Neuronal stem cell (in vitro differentiated cells): ENCODE measurements around the gene OR5B2.

Source experiments
- DNase-seq: peaks from one replicate; pipeline ENCODE4 v3.0.0-alpha.2; 2013; ENCODE audit warnings: low spot score
- H2AFZ ChIP-seq: one replicate; pipeline ENCODE4 v1.6.1; 2013; ENCODE audit warnings: mild to moderate bottlenecking, low read length, inconsistent platforms
- H2AK5ac ChIP-seq: 2 replicates; pipeline ENCODE4 v1.6.1; 2013; ENCODE audit warnings: low read depth, mild to moderate bottlenecking, inconsistent platforms, low read length, moderate library complexity, mixed read lengths
- H2BK120ac ChIP-seq: 2 replicates; pipeline ENCODE4 v1.6.1; 2013; ENCODE audit warnings: low read depth, mild to moderate bottlenecking, inconsistent platforms, low read length, moderate library complexity, mixed read lengths
- H2BK12ac ChIP-seq: one replicate; pipeline ENCODE4 v1.6.1; 2013; ENCODE audit warnings: low read length, inconsistent platforms
- H2BK15ac ChIP-seq: 2 replicates; pipeline ENCODE4 v1.6.1; 2013; ENCODE audit warnings: mild to moderate bottlenecking, low read length, inconsistent platforms, mixed read lengths
- H2BK5ac ChIP-seq: one replicate; pipeline ENCODE4 v1.6.1; 2013; ENCODE audit warnings: inconsistent platforms, mild to moderate bottlenecking, low read length, moderate library complexity
- H3K14ac ChIP-seq: one replicate; pipeline ENCODE4 v1.6.1; 2013; ENCODE audit warnings: low read length, inconsistent platforms
- H3K18ac ChIP-seq: 2 replicates; pipeline ENCODE4 v1.6.1; 2013; ENCODE audit warnings: low read length, inconsistent platforms
- H3K23ac ChIP-seq: 2 replicates; pipeline ENCODE4 v1.6.1; 2013; ENCODE audit warnings: low read depth, mild to moderate bottlenecking, mixed read lengths, low read length, inconsistent platforms; ENCODE audit not compliant: poor library complexity
- H3K27ac ChIP-seq: replicated peaks from 3 replicates; pipeline ENCODE4 v1.5.1; 2013; ENCODE audit warnings: low read length, inconsistent platforms
- H3K27me3 ChIP-seq, 3 experiments: 2 replicates each; pipeline ENCODE4 v1.6.1; 2013; ENCODE audit warnings: low read length in 3 of 3, mild to moderate bottlenecking in 2 of 3, inconsistent platforms in 1 of 3, low read depth in 1 of 3, mixed read lengths in 1 of 3, moderate library complexity in 1 of 3; ENCODE audit not compliant: control insufficient read depth in 3 of 3, insufficient read depth in 3 of 3
- H3K36me3 ChIP-seq, 2 donors: replicated peaks in 1 of 2; 2 replicates each; pipeline ENCODE4 v1.6.1; 2013; ENCODE audit warnings: low read length in 2 of 2; ENCODE audit not compliant: control insufficient read depth in 2 of 2, insufficient read depth in 2 of 2
- H3K4ac ChIP-seq: 2 replicates; pipeline ENCODE4 v1.6.1; 2013; ENCODE audit warnings: inconsistent platforms, mild to moderate bottlenecking, low read length, moderate library complexity
- H3K4me1 ChIP-seq, 2 donors: 1 replicate in 1 of 2; 2 replicates in 1 of 2; pipeline ENCODE4 v1.6.1; 2013; ENCODE audit warnings: low read length in 2 of 2, low read depth in 1 of 2; ENCODE audit not compliant: control insufficient read depth in 2 of 2, insufficient read depth in 1 of 2
- H3K4me2 ChIP-seq: one replicate; pipeline ENCODE4 v1.6.1; 2013; ENCODE audit warnings: mild to moderate bottlenecking, low read length, inconsistent platforms; ENCODE audit not compliant: insufficient read depth, poor library complexity, severe bottlenecking
- H3K4me3 ChIP-seq, 2 donors: 2 replicates each; pipeline ENCODE4 v1.5.1; 2013; ENCODE audit warnings: low read length in 2 of 2, mild to moderate bottlenecking in 2 of 2, inconsistent platforms in 1 of 2, moderate library complexity in 1 of 2
- H3K79me1 ChIP-seq: one replicate; pipeline ENCODE4 v1.6.1; 2013; ENCODE audit warnings: low read depth, mild to moderate bottlenecking, inconsistent platforms, low read length, moderate library complexity
- H3K9ac ChIP-seq: one replicate; pipeline ENCODE4 v1.6.1; 2013; ENCODE audit warnings: mild to moderate bottlenecking, low read depth, low read length, inconsistent platforms; ENCODE audit not compliant: poor library complexity
- H3K9me3 ChIP-seq, 2 donors: replicated peaks in 1 of 2; 2 replicates each; pipeline versions ENCODE3 to v1.6.1; 2013; ENCODE audit warnings: low read length in 2 of 2, mild to moderate bottlenecking in 2 of 2, inconsistent platforms in 1 of 2, low read depth in 1 of 2, mixed read lengths in 1 of 2, moderate library complexity in 1 of 2; ENCODE audit not compliant: control insufficient read depth in 2 of 2, insufficient read depth in 1 of 2
- H4K8ac ChIP-seq: one replicate; pipeline ENCODE4 v1.6.1; 2013; ENCODE audit warnings: low read depth, mild to moderate bottlenecking, inconsistent platforms, low read length, moderate library complexity
- H4K91ac ChIP-seq: one replicate; pipeline ENCODE4 v1.6.1; 2013; ENCODE audit warnings: low read length, low read depth, mild to moderate bottlenecking, inconsistent platforms; ENCODE audit not compliant: poor library complexity
- WGBS, 2 donors: extraction: QIAGEN DNeasy Blood & Tissue Kit; methylation state at CpG; one replicate each; pipeline ENCODE4 v1.1.7; 2013; ENCODE audit warnings: missing lambda C conversion rate in 2 of 2, mixed read lengths in 1 of 2; ENCODE audit not compliant: insufficient read length in 2 of 2, insufficient replicate concordance in 1 of 2; ENCODE audit errors: extremely low coverage in 2 of 2; 5-methylcytosine and 5-hydroxymethylcytosine counted together

Gene OR5B2

DNA sequence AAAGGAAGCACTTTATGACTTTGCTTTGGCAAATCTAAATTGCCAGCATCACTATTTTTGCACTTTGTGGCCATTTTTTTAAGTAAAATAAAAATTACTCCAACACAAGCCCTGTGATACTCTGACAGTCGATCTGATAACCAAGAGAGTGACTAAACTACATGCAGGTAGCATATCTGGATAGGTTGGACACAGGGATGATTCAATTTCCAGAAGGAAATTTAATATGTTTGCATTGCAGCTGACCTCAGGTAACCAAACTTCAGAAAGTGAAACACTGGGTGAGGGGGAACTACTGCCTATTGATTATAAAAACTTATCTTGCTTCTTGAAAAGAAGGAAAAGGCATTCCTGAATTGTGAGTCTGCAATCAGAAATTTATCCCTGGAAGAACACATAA, 35.2 kb downstream of the OR5B2 start:
- Histone ChIP-seq H3K23ac (no peak overlapping the region), H2BK15ac (no peak overlapping the region), H3K4me2 (no peak overlapping the region), H3K4me3 (no peak overlapping the region), H3K18ac (no peak overlapping the region), H3K14ac (no peak overlapping the region), H2BK120ac (no peak overlapping the region), H4K8ac (no peak overlapping the region), H4K91ac (no peak overlapping the region), H2AFZ (no peak overlapping the region), H3K27ac (no peak overlapping the region), H3K79me1 (no peaks in the 10 kb centered on the region), H3K4me1 (no peaks in the 10 kb centered on the region), H3K27me3 (no peaks in the 10 kb centered on the region), H3K9ac (no peak overlapping the region), H3K36me3 (no peaks in the 10 kb centered on the region), H2BK5ac (no peak overlapping the region), H3K4ac (no peak overlapping the region), H2BK12ac (no peak overlapping the region), H2AK5ac (no peak overlapping the region), H3K9me3 (peaks cover 0 to 4% of the 10 kb centered on the region in 2 donors)
- DNase-seq = no peak
- no CpG with 5 or more reads among the region's 1 CpG for WGBS, 2 donors

DNA sequence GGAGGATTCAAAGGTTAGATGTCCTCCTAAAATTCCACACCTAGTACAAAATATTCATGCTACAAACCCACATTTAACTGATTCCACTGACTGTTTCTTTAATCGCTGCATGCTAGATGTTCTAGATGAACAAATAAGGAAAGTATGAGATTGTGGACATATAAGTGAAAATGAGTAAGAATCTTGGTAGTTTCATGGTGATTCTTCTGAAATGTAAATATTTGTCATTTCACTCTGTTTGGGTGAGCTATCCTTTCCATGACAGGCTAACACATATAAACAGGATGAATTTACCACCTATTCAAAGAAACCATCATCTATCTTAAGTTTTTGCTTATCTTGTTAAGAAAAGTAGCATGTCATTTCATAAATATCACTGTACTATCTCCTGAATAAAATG, 36.0 kb downstream of the OR5B2 start:
- Histone ChIP-seq H4K91ac (no peak overlapping the region), H3K4me1 (no peaks in the 10 kb centered on the region), H3K4ac (no peak overlapping the region), H2AFZ (no peak overlapping the region), H3K9ac (no peak overlapping the region), H3K14ac (no peak overlapping the region), H3K27ac (no peak overlapping the region), H3K79me1 (no peaks in the 10 kb centered on the region), H2BK5ac (no peak overlapping the region), H2BK12ac (no peak overlapping the region), H2BK15ac (no peak overlapping the region), H3K4me3 (no peak overlapping the region), H3K4me2 (no peak overlapping the region), H2BK120ac (no peak overlapping the region), H3K23ac (no peak overlapping the region), H4K8ac (no peak overlapping the region), H3K18ac (no peak overlapping the region), H3K27me3 (no peaks in the 10 kb centered on the region), H2AK5ac (no peak overlapping the region), H3K9me3 (peaks cover 0 to 4% of the 10 kb centered on the region in 2 donors), H3K36me3 (no peaks in the 10 kb centered on the region)
- DNase-seq = no peak
- no CpG with 5 or more reads among the region's 1 CpG for WGBS, 2 donors

DNA sequence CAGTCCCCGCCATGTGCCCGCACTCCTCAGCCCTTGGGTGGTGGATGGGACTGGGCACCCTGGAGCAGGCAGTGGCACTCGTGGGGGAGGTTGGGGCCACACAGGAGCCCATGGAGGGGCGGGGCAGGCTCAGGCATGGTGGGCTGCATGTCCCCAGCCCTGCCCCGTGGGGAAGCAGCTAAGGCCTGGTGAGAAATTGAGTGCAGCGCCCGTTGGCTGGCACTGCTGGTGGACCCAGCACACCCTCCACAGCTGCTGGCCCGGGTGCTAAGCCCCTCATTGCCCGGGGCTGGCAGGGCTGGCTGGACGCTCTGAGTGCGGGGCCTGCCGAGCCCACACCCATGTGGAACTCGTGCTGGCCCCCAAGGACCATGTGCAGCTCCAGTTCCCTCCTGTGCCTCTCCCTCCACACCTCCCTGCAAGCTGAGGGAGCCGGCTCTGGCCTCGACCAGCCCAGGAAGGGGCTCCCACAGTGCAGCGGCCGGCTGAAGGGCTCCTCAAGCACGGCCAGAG, 37.3 kb downstream of the OR5B2 start:
- Histone ChIP-seq H3K14ac (no peak overlapping the region), H2BK12ac (no peak overlapping the region), H4K8ac (no peak overlapping the region), H3K9me3 (peaks cover 0 to 4% of the 10 kb centered on the region in 2 donors), H2BK15ac (no peak overlapping the region), H3K79me1 (no peaks in the 10 kb centered on the region), H3K9ac (no peak overlapping the region), H3K27ac (no peak overlapping the region), H3K4me3 (no peak overlapping the region), H2BK5ac (no peak overlapping the region), H3K4me1 (no peaks in the 10 kb centered on the region), H3K4me2 (no peak overlapping the region), H3K18ac (no peak overlapping the region), H3K4ac (no peak overlapping the region), H2BK120ac (no peak overlapping the region), H2AK5ac (no peak overlapping the region), H3K23ac (peak overlapping the region; percentile 25), H3K27me3 (no peaks in the 10 kb centered on the region), H4K91ac (no peak overlapping the region), H3K36me3 (no peaks in the 10 kb centered on the region), H2AFZ (peak overlapping the region; percentile 17)
- WGBS, 2 donors = no CpG with 5 or more reads among the region's 18 CpGs
- DNase-seq = no peak
